IMR-90 (cell line): ENCODE results near the gene SRR. TPM values are rescaled to one million over a fixed set of nuclear protein-coding genes. Genes with fewer than 3 reads are reported as not detected.

Experiments used
- ATAC-seq: fragments of 200-7000 bp; cut with Tn5 transposase; 2 replicates; pipeline ENCODE4 v1.9.1; 2020; ENCODE audit warnings: low read depth, mild to moderate bottlenecking, moderate library complexity
- BruUV-seq: library from RNA; stranded (reverse); fragments of 400-500 nt; replicated peaks from 2 replicates; lab custom pipeline; 2021; lab: Mats Ljungman, UMichigan
- CTCF ChIA-PET: fragments of 300-600 bp; formaldehyde crosslinking; extraction: SDS; loops from one replicate; lab custom pipeline; 2021; ENCODE audit warnings: antibody characterized with exemption; lab: Yijun Ruan, JAX
- POLR2A ChIA-PET: fragments of 300-600 bp; sonication (Branson Sonifier 250); formaldehyde crosslinking; loops from one replicate; lab custom pipeline; 2022; ENCODE audit warnings: antibody characterized with exemption; ENCODE audit not compliant: unreplicated experiment; lab: Charles Lee
- DNase-seq: peaks from one replicate; pipeline ENCODE4 v3.0.0; 2013
- H2AFZ ChIP-seq: replicated peaks from 2 replicates; pipeline ENCODE3; 2013; ENCODE audit warnings: low read length, mild to moderate bottlenecking; ENCODE audit not compliant: poor library complexity
- H2AK5ac ChIP-seq: 2 replicates; pipeline ENCODE4 v1.6.1; 2013; ENCODE audit warnings: low read depth, low read length, inconsistent platforms
- H2AK9ac ChIP-seq: replicated peaks from 2 replicates; pipeline ENCODE3; 2013; ENCODE audit warnings: mild to moderate bottlenecking, low read depth, low read length, moderate library complexity; ENCODE audit not compliant: poor library complexity
- H2BK120ac ChIP-seq: 2 replicates; pipeline ENCODE4 v1.6.1; 2013; ENCODE audit warnings: low read depth, low read length, inconsistent platforms
- H2BK15ac ChIP-seq: 3 replicates; pipeline ENCODE4 v1.6.1; 2013; ENCODE audit warnings: low read depth, low read length, inconsistent platforms
- H2BK20ac ChIP-seq: 2 replicates; pipeline ENCODE4 v1.6.1; 2013; ENCODE audit warnings: low read depth, mild to moderate bottlenecking, inconsistent platforms, low read length, moderate library complexity
- H2BK5ac ChIP-seq: 2 replicates; pipeline ENCODE4 v1.6.1; 2013; ENCODE audit warnings: mild to moderate bottlenecking, low read depth, low read length, inconsistent platforms; ENCODE audit not compliant: poor library complexity, severe bottlenecking
- H3K14ac ChIP-seq: replicated peaks from 2 replicates; pipeline ENCODE4 v1.6.1; 2013; ENCODE audit warnings: low read depth, low read length, inconsistent platforms
- H3K18ac ChIP-seq: 2 replicates; pipeline ENCODE4 v1.6.1; 2013; ENCODE audit warnings: low read depth, low read length, control low read depth
- H3K23ac ChIP-seq: 2 replicates; pipeline ENCODE4 v1.6.1; 2013; ENCODE audit warnings: low read depth, low read length, inconsistent platforms
- H3K27ac ChIP-seq: 2 replicates; pipeline ENCODE4 v1.5.1; 2013; ENCODE audit warnings: mild to moderate bottlenecking, control low read depth, low read length; ENCODE audit not compliant: insufficient read depth
- H3K27me3 ChIP-seq: 2 replicates; pipeline ENCODE4 v1.6.1; 2013; ENCODE audit warnings: low read length; ENCODE audit not compliant: control insufficient read depth, insufficient read depth
- H3K36me3 ChIP-seq: 2 replicates; pipeline ENCODE4 v1.6.1; 2013; ENCODE audit warnings: low read length, mixed read lengths; ENCODE audit not compliant: control insufficient read depth, insufficient read depth
- H3K4ac ChIP-seq: 2 replicates; pipeline ENCODE4 v1.6.1; 2013; ENCODE audit warnings: low read depth, low read length, inconsistent platforms
- H3K4me1 ChIP-seq: 2 replicates; pipeline ENCODE4 v1.6.1; 2013; ENCODE audit warnings: low read length, mixed read lengths; ENCODE audit not compliant: control insufficient read depth, insufficient read depth
- H3K4me2 ChIP-seq: 2 replicates; pipeline ENCODE4 v1.6.1; 2013; ENCODE audit warnings: low read depth, mild to moderate bottlenecking, control low read depth, low read length, moderate library complexity
- H3K4me3 ChIP-seq: 2 replicates; pipeline ENCODE4 v1.5.1; 2013; ENCODE audit warnings: low read depth, mild to moderate bottlenecking, control low read depth, low read length, moderate library complexity; ENCODE audit not compliant: insufficient read depth
- H3K56ac ChIP-seq: 2 replicates; pipeline ENCODE4 v1.6.1; 2013; ENCODE audit warnings: low read length, inconsistent platforms; ENCODE audit not compliant: insufficient read depth; ENCODE audit errors: extremely low read depth
- H3K79me1 ChIP-seq, 2 experiments: 2 replicates each; pipeline ENCODE4 v1.6.1; 2013; ENCODE audit warnings: low read length in 2 of 2, inconsistent platforms in 1 of 2, low read depth in 1 of 2
- H3K9ac ChIP-seq: 2 replicates; pipeline ENCODE4 v1.6.1; 2013; ENCODE audit warnings: low read depth, low read length, control low read depth
- H3K9me1 ChIP-seq: 2 replicates; pipeline ENCODE4 v1.6.1; 2013; ENCODE audit warnings: low read length, inconsistent platforms; ENCODE audit not compliant: insufficient read depth
- H3K9me3 ChIP-seq: 2 replicates; pipeline ENCODE4 v1.6.1; 2013; ENCODE audit warnings: low read length; ENCODE audit not compliant: control insufficient read depth, insufficient read depth
- H4K20me1 ChIP-seq: 2 replicates; pipeline ENCODE4 v1.6.1; 2013; ENCODE audit warnings: low read length, inconsistent platforms; ENCODE audit not compliant: insufficient read depth
- H4K5ac ChIP-seq: 2 replicates; pipeline ENCODE4 v1.6.1; 2013; ENCODE audit warnings: mild to moderate bottlenecking, low read depth, low read length, control low read depth
- H4K8ac ChIP-seq, 2 experiments: 2 replicates each; pipeline ENCODE4 v1.6.1; 2013; ENCODE audit warnings: low read depth in 2 of 2, low read length in 2 of 2, control low read depth in 1 of 2, inconsistent platforms in 1 of 2
- H4K91ac ChIP-seq: 2 replicates; pipeline ENCODE4 v1.6.1; 2013; ENCODE audit warnings: low read depth, low read length, inconsistent platforms; ENCODE audit not compliant: insufficient read depth
- BHLHE40 ChIP-seq: fragments of 150-350 bp; IDR thresholded peaks from 2 replicates; pipeline ENCODE4 v1.6.1; 2016; ENCODE audit warnings: mild to moderate bottlenecking, low read depth, low read length
- CEBPB ChIP-seq: IDR thresholded peaks from 2 replicates; pipeline ENCODE4 v1.6.1; 2012; ENCODE audit warnings: low read depth, low read length, improper control_type of control experiment
- CHD1 ChIP-seq: IDR thresholded peaks from 2 replicates; pipeline ENCODE4 v1.6.1; 2012; ENCODE audit warnings: low read depth, low read length, improper control_type of control experiment
- FOS ChIP-seq: fragments of 150-350 bp; IDR thresholded peaks from 2 replicates; pipeline ENCODE4 v1.6.1; 2016; ENCODE audit warnings: low read depth, low read length
- MAFK ChIP-seq: IDR thresholded peaks from 2 replicates; pipeline ENCODE4 v1.6.1; 2012; ENCODE audit warnings: low read depth, low read length, improper control_type of control experiment
- MAZ ChIP-seq: IDR thresholded peaks from 2 replicates; pipeline ENCODE4 v1.6.1; 2012; ENCODE audit warnings: low read depth, mild to moderate bottlenecking, low read length, improper control_type of control experiment, moderate library complexity, borderline replicate concordance
- MXI1 ChIP-seq: IDR thresholded peaks from 2 replicates; pipeline ENCODE4 v1.6.1; 2012; ENCODE audit warnings: low read depth, mild to moderate bottlenecking, low read length, moderate library complexity, borderline replicate concordance
- NFE2L2 ChIP-seq: fragments of 150-350 bp; IDR thresholded peaks from 2 replicates; pipeline ENCODE4 v1.6.1; 2016; ENCODE audit warnings: low read depth, mild to moderate bottlenecking, low read length
- POLR2A ChIP-seq: IDR thresholded peaks from 2 replicates; pipeline ENCODE4 v1.6.1; 2012; ENCODE audit warnings: mild to moderate bottlenecking, low read depth, low read length
- RAD21 ChIP-seq: IDR thresholded peaks from 2 replicates; pipeline ENCODE4 v1.6.1; 2012; ENCODE audit warnings: low read length, improper control_type of control experiment
- RCOR1 ChIP-seq: IDR thresholded peaks from 2 replicates; pipeline ENCODE4 v1.6.1; 2012; ENCODE audit warnings: mild to moderate bottlenecking, low read length, improper control_type of control experiment; ENCODE audit not compliant: insufficient replicate concordance
- RFX5 ChIP-seq: IDR thresholded peaks from 2 replicates; pipeline ENCODE4 v1.8.0; 2012; ENCODE audit warnings: low read depth, mild to moderate bottlenecking, low read length, moderate library complexity
- SMC3 ChIP-seq: fragments of 150-350 bp; IDR thresholded peaks from 2 replicates; pipeline ENCODE4 v1.6.1; 2016; ENCODE audit warnings: low read depth, mild to moderate bottlenecking, antibody characterized with exemption, low read length, moderate library complexity
- WGBS, 2 experiments: methylation state at CpG; one replicate each; pipeline versions ENCODE4 v1.1.5 to v1.1.7; 2013; ENCODE audit warnings: missing lambda C conversion rate in 2 of 2; ENCODE audit not compliant: insufficient read length in 1 of 2; ENCODE audit errors: extremely low coverage in 2 of 2; 5-methylcytosine and 5-hydroxymethylcytosine counted together
- dilution Hi-C: fragments of 300-500 bp; cut with HindIII; formaldehyde crosslinking; loops from one replicate; pipeline ENCODE4 v1.14.3; 2018; ENCODE audit warnings: low sequenced_read_pairs; ENCODE audit not compliant: unreplicated experiment
- in situ Hi-C: fragments of 300-500 bp; cut with MboI; formaldehyde crosslinking; loops from 3 replicates; pipeline ENCODE4 v1.14.3; 2019; ENCODE audit warnings: low sequenced_read_pairs, inconsistent platforms, mixed read lengths
- intact Hi-C: fragments of 100-400 bp; cut with micrococcal nuclease; formaldehyde crosslinking; loops from 2 replicates; pipeline ENCODE4 v1.10.0; 2022
- polyA plus RNA-seq, 3 experiments: library from polyadenylated mRNA; depleted of rRNA; stranded (reverse); fragments of >200 nt; gene quantifications; 2 replicates each; pipeline ENCODE4 v1.2.3, GENCODE V29; 2012; ENCODE audit warnings: low replicate concordance in 1 of 3
- total RNA-seq: library from RNA; depleted of rRNA; stranded (reverse); fragments of >200 nt; gene quantifications from 2 replicates; pipeline ENCODE4 v1.2.3, GENCODE V29; 2012
- TF ChIP-seq, protein P1 (sequence below): fragments of 150-350 bp; IDR thresholded peaks from 2 replicates; pipeline ENCODE4 v1.6.1; 2016; ENCODE audit warnings: low read depth, mild to moderate bottlenecking, low read length, moderate library complexity, borderline replicate concordance
- TF ChIP-seq, protein P2 (sequence below): fragments of 150-350 bp; IDR thresholded peaks from 2 replicates; pipeline ENCODE4 v1.6.1; 2017; ENCODE audit warnings: mild to moderate bottlenecking, antibody characterized with exemption, low read length, low read depth

Gene SRR
- total and polyA plus RNA-seq, 2 of the 4 experiments (the other 2 are of a cell fraction): 14.5 to 52.7 TPM

DNA sequence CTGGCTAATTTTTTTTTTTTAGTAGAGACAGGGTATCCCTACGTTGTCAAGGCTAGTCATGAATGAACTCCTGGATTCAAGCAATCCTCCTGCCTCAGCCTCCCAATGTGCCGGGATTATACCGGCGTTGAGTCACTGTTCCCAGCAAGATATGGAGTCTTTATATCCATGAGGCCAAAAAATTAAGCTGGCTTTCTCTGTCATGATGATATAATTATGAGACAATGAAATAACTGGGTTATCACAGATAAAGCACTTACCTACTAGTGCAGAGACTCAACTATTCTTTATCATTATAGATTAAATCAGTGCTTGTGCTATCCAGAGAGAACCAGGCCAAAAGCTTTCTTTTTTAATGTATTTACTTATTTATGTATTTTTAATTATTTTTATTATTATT lies 36.4 kb upstream of the SRR start:
- H3K9me3 ChIP-seq: no peaks in the 10 kb centered on the region
- no peak overlapping the region for H3K23ac ChIP-seq
- H4K20me1 ChIP-seq: peaks cover under 1% of the 10 kb centered on the region; the same call in 1 of the 2 replicates
- no peak overlapping the region for H3K9ac ChIP-seq
- POLR2A ChIA-PET: no interaction called here
- TF ChIP-seq POLR2A: no peak
- TF ChIP-seq, protein P1, sequence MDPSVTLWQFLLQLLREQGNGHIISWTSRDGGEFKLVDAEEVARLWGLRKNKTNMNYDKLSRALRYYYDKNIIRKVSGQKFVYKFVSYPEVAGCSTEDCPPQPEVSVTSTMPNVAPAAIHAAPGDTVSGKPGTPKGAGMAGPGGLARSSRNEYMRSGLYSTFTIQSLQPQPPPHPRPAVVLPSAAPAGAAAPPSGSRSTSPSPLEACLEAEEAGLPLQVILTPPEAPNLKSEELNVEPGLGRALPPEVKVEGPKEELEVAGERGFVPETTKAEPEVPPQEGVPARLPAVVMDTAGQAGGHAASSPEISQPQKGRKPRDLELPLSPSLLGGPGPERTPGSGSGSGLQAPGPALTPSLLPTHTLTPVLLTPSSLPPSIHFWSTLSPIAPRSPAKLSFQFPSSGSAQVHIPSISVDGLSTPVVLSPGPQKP: no peak
- no peak for TF ChIP-seq RCOR1
- TF ChIP-seq MXI1: no peak
- no peak for TF ChIP-seq CHD1
- TF ChIP-seq RAD21: no peak
- TF ChIP-seq SMC3: no peak
- TF ChIP-seq MAZ: no peak
- TF ChIP-seq, protein P2, sequence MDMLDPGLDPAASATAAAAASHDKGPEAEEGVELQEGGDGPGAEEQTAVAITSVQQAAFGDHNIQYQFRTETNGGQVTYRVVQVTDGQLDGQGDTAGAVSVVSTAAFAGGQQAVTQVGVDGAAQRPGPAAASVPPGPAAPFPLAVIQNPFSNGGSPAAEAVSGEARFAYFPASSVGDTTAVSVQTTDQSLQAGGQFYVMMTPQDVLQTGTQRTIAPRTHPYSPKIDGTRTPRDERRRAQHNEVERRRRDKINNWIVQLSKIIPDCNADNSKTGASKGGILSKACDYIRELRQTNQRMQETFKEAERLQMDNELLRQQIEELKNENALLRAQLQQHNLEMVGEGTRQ: no peak
- TF ChIP-seq FOS: no peak
- no peak for TF ChIP-seq NFE2L2
- no peak for TF ChIP-seq BHLHE40
- TF ChIP-seq RFX5: no peak
- TF ChIP-seq MAFK: no peak
- no peak for TF ChIP-seq CEBPB
- H4K91ac ChIP-seq: no peak overlapping the region
- H2BK15ac ChIP-seq: no peak overlapping the region
- H3K27ac ChIP-seq: no peak overlapping the region
- no peak overlapping the region for H2BK20ac ChIP-seq
- H3K9me1 ChIP-seq: peaks cover 7% of the 10 kb centered on the region
- peaks cover 3% of the 10 kb centered on the region; the same call in 1 of the 2 replicates for H3K36me3 ChIP-seq
- no peak overlapping the region for H3K4me2 ChIP-seq
- intact Hi-C loops (no loop called here), dilution Hi-C loops (no loop called here), in situ Hi-C loops (no loop called here)
- no CpG with 5 or more reads among the region's 4 CpGs for WGBS, 2 experiments
- no peak for ATAC-seq
- H3K4me1 ChIP-seq: peaks cover 10% of the 10 kb centered on the region
- no peak overlapping the region for H4K8ac ChIP-seq
- no peak overlapping the region for H2BK120ac ChIP-seq
- H2AK5ac ChIP-seq: no peak overlapping the region
- CTCF ChIA-PET: interaction anchor here (1.0 kb wide), 1 partner anchor 23 kb away, joined by 5 read pairs; no protein-coding TSS in a partner anchor
- no peak overlapping the region for H2BK5ac ChIP-seq
- BruUV-seq: no TSS peak
- no peak overlapping the region for H3K18ac ChIP-seq
- DNase-seq: no peak
- H3K4me3 ChIP-seq: no peak overlapping the region
- no peak overlapping the region for H3K56ac ChIP-seq
- H4K5ac ChIP-seq: no peak overlapping the region
- no peak overlapping the region for H2AFZ ChIP-seq
- H3K4ac ChIP-seq: no peak overlapping the region
- no peak overlapping the region for H2AK9ac ChIP-seq
- no peaks in the 10 kb centered on the region for H3K27me3 ChIP-seq
- H3K79me1 ChIP-seq: peaks cover 17 to 65% of the 10 kb centered on the region in 2 experiments; a peak in 3 of 4 replicates
- H3K14ac ChIP-seq: no peak overlapping the region
